ENCODE data around the gene SLC22A2.
"Not testable (repeated sequence)": the region's sequence is repeated elsewhere in the genome, so short reads cannot be mapped to it uniquely, and the experiment has no call there.

SLC22A2 gene

DNA sequence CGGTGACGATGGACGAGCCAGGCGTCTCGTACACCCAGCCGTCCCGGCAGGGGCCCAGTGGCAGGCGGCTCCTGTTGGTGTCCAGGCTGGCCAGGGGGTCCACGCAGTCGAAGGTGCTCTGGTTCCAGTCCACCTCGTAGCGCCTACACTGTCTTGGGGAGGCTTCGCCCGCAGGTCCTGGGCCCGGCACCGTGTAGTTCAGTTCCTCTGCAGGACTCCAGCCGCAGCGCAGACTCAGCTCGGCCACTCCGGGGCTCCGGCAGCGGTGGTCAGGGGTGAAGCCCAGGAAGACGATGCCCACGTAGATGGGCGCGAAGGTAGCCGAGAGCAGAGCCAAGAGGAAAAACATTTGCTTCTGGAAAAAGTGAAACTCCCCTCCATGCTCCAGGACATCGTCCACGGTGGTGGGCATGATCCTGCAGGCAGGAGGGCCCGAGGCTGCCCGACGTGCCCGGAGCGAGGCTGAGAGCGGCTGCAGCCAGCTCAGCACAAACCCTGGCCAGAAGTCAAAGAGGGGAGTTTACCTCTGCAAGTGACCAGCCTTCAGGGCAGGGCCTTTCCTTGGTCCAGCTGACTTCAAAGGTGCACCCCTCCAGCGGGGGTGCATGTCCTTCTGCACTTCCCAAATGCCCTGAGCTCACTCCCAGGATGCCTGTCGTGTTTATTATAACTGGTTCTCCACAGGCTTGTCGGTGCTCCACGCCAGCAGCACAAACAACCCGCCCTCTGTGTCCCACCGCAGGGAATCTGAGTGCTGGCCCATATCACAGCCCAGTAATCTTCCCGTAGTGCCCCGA lies at the start of gene SLC22A2:
TSS of gene SLC22A2 (minus strand) at position 476 of the 797 bp plus-strand sequence. CDS start at position 412, 64 bp downstream.
- no peak for DNase-seq

DNA sequence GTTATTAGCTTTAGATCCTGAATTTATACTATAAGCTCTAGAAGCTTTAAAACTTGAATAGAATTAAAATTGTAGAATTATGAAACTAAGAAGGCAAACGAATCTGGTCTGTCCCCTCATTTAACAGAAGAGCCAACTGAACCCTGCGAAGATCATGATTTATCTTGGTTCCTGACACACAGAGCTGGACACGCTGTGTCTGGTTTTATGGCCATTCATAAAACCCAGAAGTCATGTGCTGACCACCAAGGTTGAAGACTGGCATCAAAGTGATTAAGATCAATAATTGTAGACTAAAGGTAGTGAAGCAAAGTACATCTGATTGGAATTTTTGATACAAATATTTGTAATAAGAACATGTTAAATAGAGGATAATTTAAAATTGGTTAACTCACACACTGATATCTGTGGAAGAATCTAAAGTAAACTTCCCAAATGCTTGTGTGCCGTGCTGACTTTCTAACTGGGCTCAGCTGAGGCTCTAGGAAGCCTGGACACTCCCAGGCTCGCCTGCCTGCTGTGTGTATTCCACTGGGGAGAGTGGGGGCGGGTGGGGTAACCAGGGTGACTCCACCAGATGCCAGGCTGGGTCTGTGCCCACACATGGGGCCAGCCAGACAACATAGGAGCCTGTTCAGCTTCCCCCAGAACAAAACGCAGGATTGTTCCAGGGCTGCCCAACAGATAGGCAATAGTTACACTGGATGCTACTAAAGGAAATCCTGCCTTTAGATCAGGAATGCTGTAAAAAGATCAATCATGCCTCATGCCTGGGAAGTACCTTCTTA lies 47.5 kb upstream of the SLC22A2 start:
- peak in 45 of 56 donors; percentile 1 to 80 (median 33) for DNase-seq

GRCh38 chr6:160303806-160304205 lies 45.2 kb upstream of the SLC22A2 start:
- DNase-seq, result no peak

GRCh38 chr6:160302431-160303082 lies 43.9 kb upstream of the SLC22A2 start:
- not testable (repeated sequence) for DNase-seq

DNA sequence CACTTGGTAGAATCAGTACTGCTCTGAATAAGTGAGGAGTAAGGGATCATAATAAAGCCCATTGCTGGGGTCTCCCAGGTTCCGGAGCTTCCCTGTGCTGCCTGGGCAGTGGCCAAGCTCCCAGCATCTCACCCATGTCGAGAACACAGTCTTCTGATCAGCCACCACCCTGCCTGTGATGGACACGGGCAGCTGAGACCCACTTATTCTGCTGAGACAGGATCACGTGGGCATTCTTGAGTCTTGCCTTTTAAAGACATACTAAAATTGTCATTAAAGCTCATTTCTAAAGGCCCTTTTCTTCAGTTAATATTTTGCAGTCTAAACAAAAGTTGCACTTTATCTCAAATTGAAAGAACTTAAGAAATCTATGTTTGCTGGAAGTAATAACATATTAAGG lies 42.7 kb upstream of the SLC22A2 start:
- DNase-seq, result no peak

DNA sequence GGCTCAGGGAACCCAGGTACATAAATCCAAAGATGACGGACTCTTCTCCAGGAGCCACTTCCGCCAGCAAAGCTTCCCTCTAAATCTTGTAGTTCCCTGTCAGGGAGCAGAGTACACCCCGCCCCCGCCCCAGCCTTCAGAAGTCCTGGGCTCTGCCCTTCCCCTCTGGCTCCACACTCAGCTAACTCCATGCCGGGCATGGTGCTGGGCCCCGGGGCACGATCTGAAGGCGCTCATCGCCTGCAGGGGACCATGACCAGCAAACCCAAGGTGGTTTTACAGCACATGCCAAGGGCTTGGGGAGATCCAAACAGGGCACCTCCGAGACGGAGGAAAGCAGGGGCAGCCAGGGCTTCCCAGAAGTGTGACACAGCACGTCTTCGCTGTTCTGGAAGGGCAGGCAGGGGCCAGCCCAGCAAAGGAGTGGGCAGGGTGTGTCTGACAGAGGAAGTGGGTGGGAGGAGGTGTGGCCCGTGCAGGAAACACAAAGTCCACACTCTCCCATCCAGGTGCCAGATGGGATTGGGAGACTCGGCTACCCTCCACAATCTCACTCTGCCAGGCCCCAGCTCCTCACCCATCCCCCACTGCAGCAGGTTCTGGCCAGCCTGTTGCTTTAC lies 41.6 kb upstream of the SLC22A2 start:
- DNase-seq, result no peak

- DNase-seq, result no peak
Measured at GRCh38 chr6:160299559-160299958, 40.9 kb upstream of the SLC22A2 start.

DNA sequence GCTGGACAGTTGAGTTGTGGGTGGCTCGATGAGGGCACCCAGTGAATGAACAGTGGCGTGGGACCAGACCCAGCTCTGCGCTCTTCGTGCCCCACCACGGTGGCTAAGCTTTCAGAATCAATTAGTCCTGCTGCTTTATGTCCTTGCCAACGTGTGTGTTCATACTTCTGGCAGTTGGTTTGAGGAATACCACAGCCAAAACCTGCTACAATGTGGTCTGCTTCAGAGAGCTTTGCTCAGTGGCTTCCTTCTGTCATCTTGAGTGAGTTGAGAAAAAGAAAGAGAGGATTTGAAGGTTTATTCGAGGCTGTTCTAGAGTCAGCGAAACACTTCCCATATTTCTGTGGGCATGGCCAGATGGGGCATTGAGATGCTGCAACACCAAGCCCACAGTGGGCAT lies 39.5 kb upstream of the SLC22A2 start:
- DNase-seq, result no peak

- no peak for DNase-seq
Measured at GRCh38 chr6:160297310-160297709, 38.7 kb upstream of the SLC22A2 start.

GRCh38 chr6:160293844-160294243 lies 35.2 kb upstream of the SLC22A2 start:
- DNase-seq, result no peak

DNA sequence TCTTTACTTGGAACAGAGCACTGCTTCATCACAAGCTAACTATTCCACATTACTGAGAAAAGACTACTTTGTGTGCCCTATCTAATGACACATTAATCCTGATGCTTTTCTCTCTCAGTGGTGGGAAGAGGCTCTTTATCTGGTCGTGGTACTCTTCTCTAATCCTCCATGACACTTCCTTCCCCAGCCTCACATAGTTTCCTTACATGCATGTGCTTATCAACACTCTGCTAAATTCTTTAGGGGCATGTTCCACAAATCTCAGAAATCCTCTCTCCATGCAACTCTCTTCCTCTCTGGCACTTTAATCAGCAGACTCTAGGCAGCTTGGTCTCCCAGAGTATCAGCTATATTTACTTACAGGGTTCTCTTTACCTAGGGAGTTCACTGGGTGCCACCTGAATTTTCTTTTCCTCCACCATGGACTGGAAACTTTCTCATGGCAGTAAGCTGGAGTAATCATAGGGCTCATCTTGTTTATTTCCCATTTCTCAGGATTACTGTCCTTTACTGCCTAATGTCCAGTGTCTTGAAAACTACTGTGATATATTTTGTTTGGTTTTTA lies 27.0 kb upstream of the SLC22A2 start:
- no peak for DNase-seq

- no peak for DNase-seq
Measured at GRCh38 chr6:160284575-160284974, 26.0 kb upstream of the SLC22A2 start.

DNA sequence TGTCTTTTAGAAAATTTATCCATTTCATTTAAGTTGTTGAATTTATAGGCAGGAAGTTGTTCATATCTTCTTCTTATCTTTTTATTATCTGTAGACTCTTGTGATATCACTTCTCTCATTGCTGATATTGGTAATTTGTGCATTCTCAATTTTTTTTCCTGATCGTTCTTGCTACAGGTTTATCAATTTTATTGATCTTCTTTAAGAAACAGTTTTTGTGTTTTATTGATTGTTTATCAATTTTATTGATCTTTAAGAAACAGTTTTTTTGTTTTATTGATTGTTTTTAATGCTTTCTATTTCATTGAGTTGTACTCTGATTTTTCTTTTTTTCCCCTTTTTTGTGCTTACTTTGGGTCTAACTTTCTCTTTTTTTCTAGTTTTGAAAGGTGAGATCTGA lies 23.8 kb upstream of the SLC22A2 start:
- no peak for DNase-seq

- DNase-seq, result no peak
Measured at GRCh38 chr6:160279850-160280249, 21.2 kb upstream of the SLC22A2 start.

DNA sequence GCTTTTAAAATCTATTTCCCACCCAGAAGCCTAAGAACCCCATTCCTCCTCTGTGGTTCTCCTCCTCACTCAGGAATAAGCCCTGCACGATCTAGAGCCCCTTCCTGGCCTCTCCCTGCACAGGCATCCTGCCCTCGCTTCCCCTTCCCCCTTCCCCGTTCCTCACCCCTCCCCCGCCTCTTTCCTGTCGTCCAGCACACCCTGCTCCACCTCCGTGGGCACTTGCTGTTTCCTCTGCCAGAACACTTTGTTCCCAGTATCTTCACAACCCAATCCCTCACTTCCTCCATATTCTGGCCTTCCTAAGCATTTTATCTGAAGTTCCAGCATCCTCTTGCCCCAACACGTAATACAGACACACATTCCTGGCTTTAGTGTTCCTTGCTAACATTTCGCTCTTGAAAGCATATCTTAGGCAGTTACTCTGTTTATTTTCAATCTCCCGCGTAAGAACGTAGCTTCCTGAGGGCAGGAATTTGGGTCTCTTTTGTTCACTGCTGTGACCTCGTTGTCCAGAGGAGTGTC lies 20.2 kb upstream of the SLC22A2 start:
- no peak for DNase-seq

DNA sequence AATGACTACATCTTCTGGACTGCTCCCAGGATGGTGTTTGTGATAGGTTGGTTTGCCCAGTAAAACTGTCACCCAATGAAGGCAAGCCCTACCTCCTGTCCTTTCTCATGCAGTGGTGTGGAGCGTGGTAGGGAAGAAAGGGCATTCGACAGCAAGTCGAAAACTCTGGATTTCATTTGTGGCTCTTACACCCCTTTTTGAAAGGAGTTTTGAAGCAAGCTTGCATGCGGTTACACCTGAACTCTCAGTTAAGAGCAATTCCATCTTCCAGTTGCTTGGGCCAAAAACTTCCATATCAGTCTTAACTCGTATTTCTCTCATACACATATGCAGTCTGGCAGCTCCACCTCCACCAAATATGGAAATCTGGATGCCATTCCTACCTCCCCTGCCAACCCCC lies 19.7 kb upstream of the SLC22A2 start:
- no peak for DNase-seq

- DNase-seq, result no peak
Measured at GRCh38 chr6:160277546-160277945, 18.9 kb upstream of the SLC22A2 start.

DNA sequence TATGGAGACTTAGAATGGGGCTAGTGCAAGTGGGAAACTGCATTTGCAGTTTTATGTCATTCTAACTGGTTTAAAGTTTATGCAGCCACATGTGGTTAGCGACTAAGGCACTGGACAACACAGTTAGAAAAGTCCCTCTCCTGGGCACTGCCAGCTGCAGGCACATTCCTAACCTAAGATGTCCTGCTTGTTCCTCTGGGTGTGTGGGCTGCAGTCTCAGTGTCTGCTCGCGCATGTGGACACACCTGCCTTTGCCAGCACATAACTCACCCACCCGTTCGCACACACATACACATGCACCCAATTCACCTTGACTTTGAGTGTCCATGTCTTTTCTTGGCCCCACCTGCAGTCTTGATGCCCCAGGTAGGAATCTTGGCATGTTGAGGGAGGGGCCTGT lies 18.5 kb upstream of the SLC22A2 start:
- DNase-seq, result no peak

DNA sequence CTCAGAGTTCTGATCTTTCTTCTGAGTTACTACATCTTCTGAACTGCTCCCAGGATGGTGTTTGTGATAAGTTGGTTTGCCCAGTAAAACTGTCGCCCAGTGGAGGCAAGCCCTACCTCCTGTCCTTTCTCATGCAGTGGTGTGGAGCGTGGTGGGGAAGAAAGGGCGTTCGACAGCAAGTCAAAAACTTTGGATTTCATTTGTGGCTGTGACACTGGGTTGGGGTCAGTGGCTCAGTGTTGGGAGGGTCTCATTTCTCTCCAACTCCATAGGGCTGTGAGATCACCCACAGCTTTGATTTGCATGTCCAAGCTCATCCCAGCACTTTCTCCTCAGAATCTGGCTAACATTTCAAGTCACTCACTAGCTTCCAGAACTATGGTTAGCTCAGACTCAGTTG lies 17.5 kb upstream of the SLC22A2 start:
- DNase-seq, result no peak

GRCh38 chr6:160275511-160276003 lies 16.9 kb upstream of the SLC22A2 start:
- peak in 20 of 56 donors; percentile 5 to 68 (median 30) for DNase-seq

Data from nucleus accumbens (tissue), 56 donors.